ENCODE data around the gene SPSB1.
"Not testable (repeated sequence)": the region's sequence is repeated elsewhere in the genome, so short reads cannot be mapped to it uniquely, and the experiment has no call there.

Gene SPSB1

GRCh38 chr1:9382643-9383491 is 90.2 kb downstream of the SPSB1 start:
- no peak overlapping the region for H3K27ac ChIP-seq (replicated peaks)
- TF ChIP-seq GABPA (IDR thresholded peaks at IDR 0.05; ENCODE audit: low read depth) (no peak), REST (IDR thresholded peaks at IDR 0.05; ENCODE audit: insufficient replicate concordance, low read depth) (no peak), SPI1 (IDR thresholded peaks at IDR 0.05; ENCODE audit: borderline replicate concordance, low read depth) (no peak), POLR2AphosphoS5 (IDR thresholded peaks at IDR 0.05; ENCODE audit: low read depth) (no peak), CTCF (IDR thresholded peaks at IDR 0.05; ENCODE audit: insufficient read depth, low read length) (no peak)
- DNase-seq (ENCODE audit: low read depth in 1 of 2, low spot score in 1 of 2): no peak
- H3K27me3 ChIP-seq (ENCODE audit: insufficient read depth, poor library complexity, severe bottlenecking): no peaks in the 10 kb centered on the region
- no peak overlapping the region for H3K4me3 ChIP-seq (replicated peaks; ENCODE audit: insufficient read depth, low read length)

GRCh38 chr1:9384128-9384527 is 91.4 kb downstream of the SPSB1 start:
- Histone ChIP-seq H3K27ac (replicated peaks) (no peak overlapping the region), H3K4me3 (replicated peaks; ENCODE audit: insufficient read depth, low read length) (no peak overlapping the region), H3K27me3 (ENCODE audit: insufficient read depth, poor library complexity, severe bottlenecking) (no peaks in the 10 kb centered on the region)
- no peak for TF ChIP-seq REST (IDR thresholded peaks at IDR 0.05; ENCODE audit: insufficient replicate concordance, low read depth)
- no peak for TF ChIP-seq SPI1 (IDR thresholded peaks at IDR 0.05; ENCODE audit: borderline replicate concordance, low read depth)
- TF ChIP-seq CTCF (IDR thresholded peaks at IDR 0.05; ENCODE audit: insufficient read depth, low read length): no peak
- no peak for TF ChIP-seq GABPA (IDR thresholded peaks at IDR 0.05; ENCODE audit: low read depth)
- TF ChIP-seq POLR2AphosphoS5 (IDR thresholded peaks at IDR 0.05; ENCODE audit: low read depth): no peak
- no peak for DNase-seq (ENCODE audit: low read depth in 1 of 2, low spot score in 1 of 2)

- no peak for TF ChIP-seq GABPA (IDR thresholded peaks at IDR 0.05; ENCODE audit: low read depth)
- TF ChIP-seq CTCF (IDR thresholded peaks at IDR 0.05; ENCODE audit: insufficient read depth, low read length): no peak
- no peak for TF ChIP-seq SPI1 (IDR thresholded peaks at IDR 0.05; ENCODE audit: borderline replicate concordance, low read depth)
- TF ChIP-seq POLR2AphosphoS5 (IDR thresholded peaks at IDR 0.05; ENCODE audit: low read depth): no peak
- no peak for TF ChIP-seq REST (IDR thresholded peaks at IDR 0.05; ENCODE audit: insufficient replicate concordance, low read depth)
- no peak for DNase-seq (ENCODE audit: low read depth in 1 of 2, low spot score in 1 of 2)
- H3K27ac ChIP-seq (replicated peaks): no peak overlapping the region
- no peaks in the 10 kb centered on the region for H3K27me3 ChIP-seq (ENCODE audit: insufficient read depth, poor library complexity, severe bottlenecking)
- H3K4me3 ChIP-seq (replicated peaks; ENCODE audit: insufficient read depth, low read length): no peak overlapping the region
Observed at GRCh38 chr1:9384751-9385245, 92.1 kb downstream of the SPSB1 start.

GRCh38 chr1:9385392-9385791 is 92.7 kb downstream of the SPSB1 start:
- H3K27ac ChIP-seq (replicated peaks); H3K27me3 ChIP-seq (ENCODE audit: insufficient read depth, poor library complexity, severe bottlenecking): not testable (repeated sequence)

More at GRCh38 chr1:9385392-9385791, 92.7 kb downstream of the SPSB1 start:
- H3K4me3 ChIP-seq (replicated peaks; ENCODE audit: insufficient read depth, low read length); DNase-seq (ENCODE audit: low read depth in 1 of 2, low spot score in 1 of 2): not testable (repeated sequence)

Data from HL-60 (cell line).